Neural cell (in vitro differentiated cells): ENCODE measurements around the gene TMEM9. TPM values are rescaled to one million over a fixed set of nuclear protein-coding genes. Genes with fewer than 3 reads are reported as not detected.

Source experiments
- H2AFZ ChIP-seq: fragments of 200-600, 300-800 bp; sonication (generic), shearing (Covaris generic); 2 replicates; pipeline ENCODE4 v1.6.0; 2014; ENCODE audit warnings: low read depth, mild to moderate bottlenecking, antibody characterized with exemption, low read length, moderate library complexity
- H3F3A ChIP-seq: fragments of 200-600 bp; shearing (Covaris generic); 2 replicates; pipeline ENCODE4 v1.6.1; 2016; ENCODE audit warnings: mild to moderate bottlenecking, moderate library complexity, mixed read lengths, antibody characterized with exemption, low read length; ENCODE audit not compliant: insufficient read depth, poor library complexity, severe bottlenecking
- H3K27ac ChIP-seq: fragments of 200-600, 300-800 bp; sonication (generic), shearing (Covaris generic); 2 replicates; pipeline ENCODE4 v1.5.1; 2014; ENCODE audit warnings: mild to moderate bottlenecking, low read length, moderate library complexity
- H3K27me3 ChIP-seq: fragments of 300-800, 200-600 bp; sonication (generic), shearing (Covaris generic); 2 replicates; pipeline ENCODE4 v1.6.0; 2014; ENCODE audit warnings: mild to moderate bottlenecking, low read depth, low read length, moderate library complexity; ENCODE audit not compliant: insufficient read depth
- H3K36me3 ChIP-seq: fragments of 300-800, 200-600 bp; sonication (generic), shearing (Covaris generic); 2 replicates; pipeline ENCODE4 v1.5.1; 2014; ENCODE audit warnings: mild to moderate bottlenecking, antibody characterized with exemption, low read length, moderate library complexity; ENCODE audit not compliant: insufficient read depth
- H3K4me2 ChIP-seq: fragments of 300-800, 200-600 bp; sonication (generic), shearing (Covaris generic); 2 replicates; pipeline ENCODE4 v1.6.0; 2014; ENCODE audit warnings: mild to moderate bottlenecking, low read length
- H3K4me3 ChIP-seq: fragments of 300-800, 200-600 bp; sonication (generic), shearing (Covaris generic); 2 replicates; pipeline ENCODE4 v1.5.1; 2014; ENCODE audit warnings: mild to moderate bottlenecking, low read length, moderate library complexity
- H3K79me2 ChIP-seq: fragments of 200-600 bp; shearing (Covaris generic); replicated peaks from 2 replicates; pipeline ENCODE4 v1.6.0; 2014; ENCODE audit warnings: mild to moderate bottlenecking, low read length, moderate library complexity; ENCODE audit not compliant: insufficient read depth
- H3K9ac ChIP-seq: fragments of 300-800, 200-600 bp; sonication (generic), shearing (Covaris generic); 2 replicates; pipeline ENCODE4 v1.6.1; 2016; ENCODE audit warnings: mild to moderate bottlenecking, low read length, mixed read lengths
- H3K9me2 ChIP-seq: fragments of 200-600 bp; shearing (Covaris generic); 2 replicates; pipeline ENCODE4 v1.6.1; 2016; ENCODE audit warnings: mild to moderate bottlenecking, low read length, mixed read lengths; ENCODE audit not compliant: insufficient read depth
- H3K9me3 ChIP-seq: fragments of 200-600, 300-800 bp; sonication (generic), shearing (Covaris generic); 2 replicates; pipeline ENCODE4 v1.6.1; 2016; ENCODE audit warnings: mild to moderate bottlenecking, mixed run types, low read length, moderate library complexity, mixed read lengths
- H4K20me1 ChIP-seq: fragments of 200-600 bp; shearing (Covaris generic); 2 replicates; pipeline ENCODE4 v1.6.1; 2016; ENCODE audit warnings: mild to moderate bottlenecking, mixed run types; ENCODE audit not compliant: insufficient read depth
- EP300 ChIP-seq: fragments of 450-650 bp; conservative IDR thresholded peaks from 2 replicates; pipeline ENCODE4 v1.6.1; 2014; ENCODE audit warnings: antibody characterized with exemption, mild to moderate bottlenecking, moderate library complexity; ENCODE audit not compliant: poor library complexity, severe bottlenecking
- EZH2 ChIP-seq: fragments of 200-600, 300-800 bp; shearing (Covaris generic), sonication (generic); IDR thresholded peaks from 2 replicates; pipeline ENCODE4 v1.6.1; 2014; ENCODE audit warnings: antibody characterized with exemption, low read length, borderline replicate concordance, mild to moderate bottlenecking; ENCODE audit not compliant: insufficient read depth, poor library complexity, severe bottlenecking
- MXI1 ChIP-seq: fragments of 450-650 bp; conservative IDR thresholded peaks from 2 replicates; pipeline ENCODE4 v1.6.1; 2014; ENCODE audit warnings: antibody characterized with exemption, mild to moderate bottlenecking; ENCODE audit not compliant: poor library complexity, severe bottlenecking
- POLR2AphosphoS5 ChIP-seq: IDR thresholded peaks from 2 replicates; pipeline ENCODE4 v1.6.1; 2012
- RAD21 ChIP-seq: fragments of 450-650 bp; conservative IDR thresholded peaks from 2 replicates; pipeline ENCODE4 v1.6.1; 2014; ENCODE audit warnings: antibody characterized with exemption, mild to moderate bottlenecking, moderate library complexity
- SMC3 ChIP-seq: fragments of 450-650 bp; conservative IDR thresholded peaks from 2 replicates; pipeline ENCODE4 v1.6.1; 2014; ENCODE audit warnings: antibody characterized with exemption, mild to moderate bottlenecking, moderate library complexity; ENCODE audit not compliant: poor library complexity
- TAF1 ChIP-seq: IDR thresholded peaks from 2 replicates; pipeline ENCODE4 v1.6.1; 2012; ENCODE audit warnings: low read depth
- polyA plus RNA-seq: library from polyadenylated mRNA; depleted of rRNA; stranded (reverse); fragments of >200 nt; gene quantifications from 2 replicates; pipeline ENCODE4 v1.2.3, GENCODE V29; 2014
- TF ChIP-seq, protein P1 (sequence below): IDR thresholded peaks from 2 replicates; pipeline ENCODE4 v1.6.1; 2012; ENCODE audit warnings: borderline replicate concordance
- TF ChIP-seq, protein P2 (sequence below): fragments of 450-650 bp; IDR thresholded peaks from 2 replicates; pipeline ENCODE4 v1.5.1; 2014; ENCODE audit warnings: antibody characterized with exemption, mild to moderate bottlenecking, moderate library complexity; ENCODE audit not compliant: poor library complexity, severe bottlenecking

Gene TMEM9
- polyA plus RNA-seq, 1 donor from 2014 or later, result 182 TPM

DNA sequence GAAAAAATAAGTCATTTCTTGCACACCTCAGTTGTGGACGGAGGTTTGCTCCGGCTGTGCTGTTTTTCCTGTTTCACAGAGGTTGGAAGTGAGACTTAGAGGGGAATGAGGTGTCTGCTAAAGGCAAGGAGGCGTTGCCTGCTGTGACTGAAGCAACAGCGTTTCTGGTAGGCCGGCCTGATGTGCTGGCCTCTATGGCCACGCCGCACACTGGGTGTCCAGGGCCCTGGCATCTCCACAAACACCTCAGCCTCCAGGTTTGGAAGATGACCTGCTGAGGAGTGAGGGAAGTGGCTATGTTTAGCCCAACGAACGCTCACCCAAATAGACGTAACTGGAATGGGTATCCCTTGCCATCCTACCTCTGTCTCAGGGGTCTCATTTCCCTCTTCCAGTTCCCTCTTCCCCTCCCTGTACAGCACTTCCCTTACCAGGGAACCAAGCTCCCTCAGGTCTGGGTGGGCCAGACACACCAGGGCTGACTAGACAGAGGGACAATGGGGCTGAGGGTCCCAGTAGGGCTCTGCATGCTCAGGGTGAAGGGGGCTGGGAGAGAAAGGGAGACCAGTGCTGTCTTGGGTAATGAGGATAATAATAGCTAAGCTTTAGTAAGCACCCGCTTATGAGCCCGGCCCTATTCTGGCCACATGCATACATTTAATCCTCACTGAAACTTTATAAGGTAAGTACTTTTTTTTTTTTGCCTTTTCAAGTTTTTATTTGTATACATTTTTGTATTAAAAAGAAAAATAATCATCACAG is 53.9 kb downstream of the TMEM9 start:
- Histone ChIP-seq H3K4me3 (no peak overlapping the region), H3K9me2 (no peaks in the 10 kb centered on the region), H2AFZ (no peak overlapping the region), H3F3A (no peaks in the 10 kb centered on the region), H4K20me1 (no peaks in the 10 kb centered on the region), H3K4me2 (no peak overlapping the region), H3K9me3 (no peaks in the 10 kb centered on the region), H3K79me2 (no peaks in the 10 kb centered on the region), H3K36me3 (no peaks in the 10 kb centered on the region), H3K9ac (no peak overlapping the region), H3K27ac (no peak overlapping the region), H3K27me3 (no peaks in the 10 kb centered on the region)
- no peak for TF ChIP-seq RAD21
- TF ChIP-seq EP300, result no peak
- TF ChIP-seq POLR2AphosphoS5, result no peak
- TF ChIP-seq, protein P1, sequence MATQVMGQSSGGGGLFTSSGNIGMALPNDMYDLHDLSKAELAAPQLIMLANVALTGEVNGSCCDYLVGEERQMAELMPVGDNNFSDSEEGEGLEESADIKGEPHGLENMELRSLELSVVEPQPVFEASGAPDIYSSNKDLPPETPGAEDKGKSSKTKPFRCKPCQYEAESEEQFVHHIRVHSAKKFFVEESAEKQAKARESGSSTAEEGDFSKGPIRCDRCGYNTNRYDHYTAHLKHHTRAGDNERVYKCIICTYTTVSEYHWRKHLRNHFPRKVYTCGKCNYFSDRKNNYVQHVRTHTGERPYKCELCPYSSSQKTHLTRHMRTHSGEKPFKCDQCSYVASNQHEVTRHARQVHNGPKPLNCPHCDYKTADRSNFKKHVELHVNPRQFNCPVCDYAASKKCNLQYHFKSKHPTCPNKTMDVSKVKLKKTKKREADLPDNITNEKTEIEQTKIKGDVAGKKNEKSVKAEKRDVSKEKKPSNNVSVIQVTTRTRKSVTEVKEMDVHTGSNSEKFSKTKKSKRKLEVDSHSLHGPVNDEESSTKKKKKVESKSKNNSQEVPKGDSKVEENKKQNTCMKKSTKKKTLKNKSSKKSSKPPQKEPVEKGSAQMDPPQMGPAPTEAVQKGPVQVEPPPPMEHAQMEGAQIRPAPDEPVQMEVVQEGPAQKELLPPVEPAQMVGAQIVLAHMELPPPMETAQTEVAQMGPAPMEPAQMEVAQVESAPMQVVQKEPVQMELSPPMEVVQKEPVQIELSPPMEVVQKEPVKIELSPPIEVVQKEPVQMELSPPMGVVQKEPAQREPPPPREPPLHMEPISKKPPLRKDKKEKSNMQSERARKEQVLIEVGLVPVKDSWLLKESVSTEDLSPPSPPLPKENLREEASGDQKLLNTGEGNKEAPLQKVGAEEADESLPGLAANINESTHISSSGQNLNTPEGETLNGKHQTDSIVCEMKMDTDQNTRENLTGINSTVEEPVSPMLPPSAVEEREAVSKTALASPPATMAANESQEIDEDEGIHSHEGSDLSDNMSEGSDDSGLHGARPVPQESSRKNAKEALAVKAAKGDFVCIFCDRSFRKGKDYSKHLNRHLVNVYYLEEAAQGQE, result no peak
- TF ChIP-seq SMC3, result no peak
- no peak for TF ChIP-seq TAF1
- no peak for TF ChIP-seq MXI1
- TF ChIP-seq EZH2, result no peak
- TF ChIP-seq, protein P2, sequence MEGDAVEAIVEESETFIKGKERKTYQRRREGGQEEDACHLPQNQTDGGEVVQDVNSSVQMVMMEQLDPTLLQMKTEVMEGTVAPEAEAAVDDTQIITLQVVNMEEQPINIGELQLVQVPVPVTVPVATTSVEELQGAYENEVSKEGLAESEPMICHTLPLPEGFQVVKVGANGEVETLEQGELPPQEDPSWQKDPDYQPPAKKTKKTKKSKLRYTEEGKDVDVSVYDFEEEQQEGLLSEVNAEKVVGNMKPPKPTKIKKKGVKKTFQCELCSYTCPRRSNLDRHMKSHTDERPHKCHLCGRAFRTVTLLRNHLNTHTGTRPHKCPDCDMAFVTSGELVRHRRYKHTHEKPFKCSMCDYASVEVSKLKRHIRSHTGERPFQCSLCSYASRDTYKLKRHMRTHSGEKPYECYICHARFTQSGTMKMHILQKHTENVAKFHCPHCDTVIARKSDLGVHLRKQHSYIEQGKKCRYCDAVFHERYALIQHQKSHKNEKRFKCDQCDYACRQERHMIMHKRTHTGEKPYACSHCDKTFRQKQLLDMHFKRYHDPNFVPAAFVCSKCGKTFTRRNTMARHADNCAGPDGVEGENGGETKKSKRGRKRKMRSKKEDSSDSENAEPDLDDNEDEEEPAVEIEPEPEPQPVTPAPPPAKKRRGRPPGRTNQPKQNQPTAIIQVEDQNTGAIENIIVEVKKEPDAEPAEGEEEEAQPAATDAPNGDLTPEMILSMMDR, result no peak

DNA sequence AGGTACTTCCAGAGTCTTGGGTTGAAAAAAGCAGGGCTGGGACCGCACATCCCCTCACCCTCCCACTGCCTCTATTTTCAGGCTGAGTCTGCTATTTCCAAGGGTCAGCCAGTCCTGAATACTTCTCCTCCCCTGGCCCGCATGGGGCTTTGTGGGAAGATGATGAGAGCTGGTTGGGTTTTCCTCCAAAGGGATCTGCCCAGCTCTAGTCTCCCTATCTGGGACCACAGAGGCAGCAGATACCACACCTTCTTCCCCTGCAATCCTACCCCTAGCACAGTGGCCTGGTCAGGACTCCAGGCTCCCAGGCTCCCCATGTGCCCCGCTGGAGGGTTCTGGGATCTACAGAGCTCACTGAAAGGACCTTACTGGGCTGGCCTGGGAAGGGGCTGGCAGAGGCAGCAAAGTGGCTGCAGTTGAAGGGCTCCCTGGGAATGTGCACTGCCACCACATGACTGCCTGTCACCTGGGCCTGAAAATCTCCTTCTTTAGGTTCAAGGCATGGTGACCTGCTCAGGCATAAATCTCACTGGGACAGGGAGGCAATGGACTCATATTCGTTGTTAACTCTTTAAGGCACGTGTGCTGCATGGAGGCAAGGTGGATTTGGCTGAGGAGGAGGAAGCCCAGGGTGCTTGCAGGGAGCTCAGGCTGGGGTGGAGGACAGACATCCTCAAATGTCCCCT is 55.1 kb downstream of the TMEM9 start:
- H2AFZ ChIP-seq, result no peak overlapping the region
- no peak overlapping the region for H3K27ac ChIP-seq
- no peaks in the 10 kb centered on the region for H3K36me3 ChIP-seq
- H3F3A ChIP-seq, result no peaks in the 10 kb centered on the region
- TF ChIP-seq MXI1 (no peak), EP300 (no peak), EZH2 (no peak), POLR2AphosphoS5 (no peak), RAD21 (no peak), TAF1 (no peak), SMC3 (no peak)
- TF ChIP-seq, protein P1, result no peak
- TF ChIP-seq, protein P2, result no peak
- no peaks in the 10 kb centered on the region for H3K27me3 ChIP-seq
- no peaks in the 10 kb centered on the region for H3K9me3 ChIP-seq
- H3K9ac ChIP-seq, result no peak overlapping the region
- no peak overlapping the region for H3K4me3 ChIP-seq
- H3K9me2 ChIP-seq, result no peaks in the 10 kb centered on the region
- H4K20me1 ChIP-seq, result no peaks in the 10 kb centered on the region
- no peak overlapping the region for H3K4me2 ChIP-seq
- H3K79me2 ChIP-seq, result no peaks in the 10 kb centered on the region
